ENCODE measurements around the gene RPL37A. TPM values are rescaled to one million over a fixed set of nuclear protein-coding genes. Genes with fewer than 3 reads are reported as not detected.
"Not testable (repeated sequence)": the region's sequence is repeated elsewhere in the genome, so short reads cannot be mapped to it uniquely, and the experiment has no call there.

RPL37A gene
- total RNA-seq, 1 experiment from 2014 or later = 2,080 TPM

DNA sequence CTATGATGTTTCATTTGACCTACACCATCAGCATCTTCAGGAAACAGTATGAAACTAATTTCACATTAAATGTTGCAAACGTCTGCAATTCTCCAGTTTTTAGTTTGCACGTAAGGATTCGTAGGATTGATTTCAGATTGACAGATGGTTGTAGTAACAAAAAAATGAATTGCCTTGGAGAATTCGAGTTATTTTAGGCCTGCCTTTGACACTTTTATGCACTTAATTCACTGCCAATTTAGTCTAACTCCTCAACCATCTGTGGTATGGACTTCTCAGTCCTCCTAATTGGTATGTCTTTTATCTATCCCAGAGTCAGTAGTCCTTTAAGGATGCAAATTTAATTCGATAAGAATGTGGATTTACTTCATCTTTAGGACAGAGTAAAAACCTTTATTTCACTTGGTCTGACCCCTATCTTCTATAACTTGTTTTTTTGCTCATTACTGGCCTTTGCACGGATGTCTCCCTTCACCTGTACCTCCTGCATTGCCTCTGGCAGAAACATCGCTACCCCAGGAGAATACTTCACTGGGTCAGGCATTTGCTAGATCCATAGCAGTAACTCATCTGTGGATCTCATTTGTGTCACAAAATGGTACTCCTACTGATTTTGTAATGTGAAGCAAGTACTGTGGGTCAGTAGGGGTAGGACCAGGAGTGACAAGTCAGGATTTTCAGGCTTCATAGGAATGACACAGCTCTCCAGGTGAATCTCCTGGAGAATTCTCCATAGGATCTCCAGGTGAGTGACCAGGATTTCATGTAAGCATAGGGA is 3.9 kb downstream of the RPL37A start:
- H3K27me3 ChIP-seq = no peaks in the 10 kb centered on the region; the same call in 1 of the 2 replicates
- H3K4me3 ChIP-seq = no peak overlapping the region
- no peaks in the 10 kb centered on the region; the same call in 1 of the 2 replicates for H3K9me3 ChIP-seq
- DNase-seq = no peak
- peaks cover 81% of the 10 kb centered on the region for H3K36me3 ChIP-seq

DNA sequence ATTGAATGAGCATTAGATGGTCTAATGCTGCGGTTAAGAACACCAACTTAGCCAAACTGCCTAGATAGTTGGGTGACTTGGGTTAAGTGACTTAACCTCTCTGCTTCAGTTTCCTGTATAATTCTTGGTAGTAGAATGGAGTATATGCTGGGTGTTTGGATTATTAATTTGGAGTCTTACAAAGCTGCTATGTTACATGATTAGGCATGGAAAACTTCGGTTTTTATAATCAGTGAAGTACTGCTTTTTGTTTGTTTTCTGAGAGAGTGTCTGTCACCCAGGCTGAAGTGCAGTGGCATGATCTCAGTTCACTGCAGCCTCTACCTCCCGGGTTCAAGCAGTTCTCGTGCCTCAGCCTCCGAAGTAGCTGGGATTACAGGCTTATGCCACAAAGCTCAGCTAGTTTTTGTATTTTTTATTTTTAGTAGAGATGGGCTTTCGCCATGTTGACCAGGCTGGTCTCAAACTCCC is 4.5 kb downstream of the RPL37A start:
- Histone ChIP-seq H3K4me3 (no peak overlapping the region), H3K27me3 (no peaks in the 10 kb centered on the region; the same call in 1 of the 2 replicates), H3K9me3 (no peaks in the 10 kb centered on the region; the same call in 1 of the 2 replicates), H3K36me3 (peaks cover 81% of the 10 kb centered on the region)
- no peak for DNase-seq

DNA sequence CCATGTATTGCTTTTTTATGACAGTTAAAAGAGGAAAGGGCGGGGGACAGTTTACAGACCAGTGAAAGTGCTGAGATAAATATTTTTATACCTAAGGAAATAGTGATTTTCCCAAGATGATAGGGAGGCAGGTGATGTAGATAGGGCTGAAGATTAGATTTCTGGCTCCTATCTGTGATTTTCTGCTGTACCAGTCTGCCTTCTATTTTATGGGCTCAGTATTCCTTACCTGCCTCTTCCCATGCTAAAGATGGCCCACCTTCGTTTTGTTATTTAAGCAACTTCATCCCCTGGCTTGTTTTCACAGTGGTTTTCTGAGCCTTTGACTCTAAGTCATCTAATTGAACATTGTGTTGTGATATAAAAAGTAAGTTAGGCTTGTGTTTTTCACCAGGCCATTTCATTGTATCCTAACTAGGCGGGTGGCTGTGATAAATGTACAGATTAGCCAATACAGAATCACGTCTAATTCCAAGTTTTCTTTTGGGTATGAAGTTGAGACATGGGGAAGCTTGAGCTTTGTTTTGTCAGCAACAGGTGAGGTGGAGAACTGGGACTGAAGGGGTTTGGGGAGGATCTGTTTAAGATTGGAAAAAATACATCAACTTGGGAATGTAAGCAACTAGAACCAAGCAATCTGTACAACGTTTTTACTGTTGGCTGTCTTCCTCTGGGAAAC is 5.2 kb downstream of the RPL37A start:
- DNase-seq = no peak
- Histone ChIP-seq H3K27me3 (no peaks in the 10 kb centered on the region; the same call in 1 of the 2 replicates), H3K4me3 (no peak overlapping the region), H3K36me3 (peaks cover 85% of the 10 kb centered on the region), H3K9me3 (no peaks in the 10 kb centered on the region; the same call in 1 of the 2 replicates)

DNA sequence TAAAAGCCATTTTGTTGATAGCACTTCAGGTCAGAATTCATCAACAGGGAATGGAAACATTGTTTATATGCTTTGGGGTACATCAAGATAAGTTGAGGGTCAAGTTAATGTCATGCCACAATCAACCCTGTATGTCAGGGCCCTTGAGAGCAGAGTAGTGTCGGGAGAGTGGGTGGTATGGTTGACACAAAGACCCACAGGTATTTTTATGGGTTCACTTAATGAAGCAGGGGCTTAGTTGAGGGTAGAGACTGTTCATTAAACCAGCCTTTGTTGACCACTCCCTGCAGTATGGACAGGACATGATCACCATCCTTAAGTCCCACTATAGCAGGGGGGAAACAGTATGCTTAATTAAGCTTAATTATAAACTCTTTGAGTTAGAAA is 5.7 kb downstream of the RPL37A start:
- no peaks in the 10 kb centered on the region; the same call in 1 of the 2 replicates for H3K27me3 ChIP-seq
- no peak for DNase-seq
- H3K9me3 ChIP-seq = no peaks in the 10 kb centered on the region; the same call in 1 of the 2 replicates
- H3K4me3 ChIP-seq = no peak overlapping the region
- H3K36me3 ChIP-seq = peaks cover 83% of the 10 kb centered on the region

DNA sequence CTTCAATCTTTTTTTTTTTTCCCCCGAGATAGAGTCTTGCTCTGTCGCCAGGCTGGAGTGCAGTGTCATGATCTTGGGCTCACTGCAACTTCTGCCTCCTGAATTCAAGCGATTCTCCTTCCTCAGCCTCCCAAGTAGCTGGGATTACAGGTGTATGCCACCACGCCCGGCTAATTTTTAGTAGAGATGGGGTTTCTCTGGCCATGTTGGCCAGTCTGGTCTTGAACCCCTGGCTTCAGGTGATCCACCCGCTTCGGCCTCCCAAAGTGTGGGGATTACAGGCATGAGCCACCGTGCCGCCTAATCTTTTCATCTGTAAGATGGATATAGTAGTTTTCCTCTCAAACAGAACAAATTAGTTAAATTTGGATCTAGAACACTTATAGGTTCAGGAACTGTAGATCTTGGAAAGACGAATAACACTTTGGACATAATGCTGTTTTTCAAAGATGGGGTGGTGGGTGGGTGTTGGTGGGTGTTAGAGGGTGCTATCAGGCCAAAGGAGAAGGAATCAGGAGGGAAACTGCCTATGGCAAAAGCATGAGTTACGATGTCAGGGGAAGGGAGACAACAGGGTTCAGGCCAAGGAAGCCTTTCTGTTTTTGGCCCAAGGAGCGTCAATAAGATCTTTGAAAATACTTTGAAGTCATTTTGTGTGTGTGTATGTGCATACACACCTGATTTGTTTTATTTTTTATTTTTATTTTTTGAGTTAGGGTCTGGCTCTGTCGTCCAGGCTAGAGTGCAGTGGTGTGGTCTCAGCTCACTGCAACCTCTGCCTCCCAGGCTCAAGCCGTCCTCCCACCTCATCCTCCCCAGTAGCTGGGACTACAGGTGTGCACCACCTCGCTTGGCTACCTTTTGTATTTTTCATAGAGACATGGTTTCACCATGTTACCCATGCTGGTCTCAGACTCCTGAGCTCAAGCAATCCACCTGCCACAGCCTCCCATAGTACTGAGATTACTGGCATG is 6.8 kb downstream of the RPL37A start:
- Histone ChIP-seq H3K4me3 (no peak overlapping the region), H3K27me3 (no peaks in the 10 kb centered on the region; the same call in 1 of the 2 replicates), H3K36me3 (peaks cover 76% of the 10 kb centered on the region), H3K9me3 (no peaks in the 10 kb centered on the region; the same call in 1 of the 2 replicates)
- DNase-seq = no peak

DNA sequence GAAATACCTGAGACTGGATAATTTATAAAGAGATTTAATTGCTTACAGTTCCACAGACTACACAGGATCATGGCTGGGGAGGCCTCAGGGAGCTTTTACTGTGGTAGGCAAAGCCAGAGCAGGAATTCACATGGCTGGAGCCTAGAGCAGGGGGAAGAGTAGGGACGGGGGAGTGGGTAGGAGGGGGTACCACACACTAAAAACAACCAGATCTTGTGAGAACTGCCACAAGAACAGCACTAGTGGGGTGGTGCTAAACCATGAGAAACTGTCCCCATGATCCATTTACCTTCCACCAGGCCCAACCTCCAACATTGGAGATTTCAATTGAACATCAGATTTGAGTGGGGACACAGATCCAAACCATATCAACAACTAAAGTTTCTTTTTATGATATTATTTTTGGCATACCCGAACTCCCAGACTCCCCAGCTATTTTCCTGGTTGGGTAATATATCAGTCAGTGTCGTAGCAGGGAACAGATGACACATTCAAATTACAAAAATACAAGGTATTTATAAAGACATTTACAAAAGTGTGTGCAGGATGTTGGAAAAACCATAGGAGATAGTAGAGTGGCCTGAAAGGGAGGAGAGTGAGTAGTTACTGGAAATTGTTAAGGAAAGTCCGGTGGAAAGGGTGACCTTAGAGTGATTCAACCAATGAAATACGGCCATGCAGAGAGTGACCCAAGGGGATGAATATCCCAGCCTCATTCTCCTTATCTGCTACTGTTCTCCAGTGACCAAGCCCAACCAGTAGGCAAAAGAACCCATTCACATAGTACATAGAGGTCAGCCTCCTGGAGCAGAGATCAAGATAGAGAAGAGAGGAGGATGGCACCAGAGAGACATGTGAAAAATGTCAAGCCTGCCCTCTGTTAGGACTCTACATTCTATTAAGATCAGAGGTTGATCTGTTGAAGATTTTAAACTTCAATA is 8.8 kb downstream of the RPL37A start:
- Histone ChIP-seq H3K27me3 (no peaks in the 10 kb centered on the region; the same call in 1 of the 2 replicates), H3K9me3 (no peaks in the 10 kb centered on the region; the same call in 1 of the 2 replicates), H3K36me3 (peaks cover 55% of the 10 kb centered on the region), H3K4me3 (no peak overlapping the region)
- DNase-seq = no peak

DNA sequence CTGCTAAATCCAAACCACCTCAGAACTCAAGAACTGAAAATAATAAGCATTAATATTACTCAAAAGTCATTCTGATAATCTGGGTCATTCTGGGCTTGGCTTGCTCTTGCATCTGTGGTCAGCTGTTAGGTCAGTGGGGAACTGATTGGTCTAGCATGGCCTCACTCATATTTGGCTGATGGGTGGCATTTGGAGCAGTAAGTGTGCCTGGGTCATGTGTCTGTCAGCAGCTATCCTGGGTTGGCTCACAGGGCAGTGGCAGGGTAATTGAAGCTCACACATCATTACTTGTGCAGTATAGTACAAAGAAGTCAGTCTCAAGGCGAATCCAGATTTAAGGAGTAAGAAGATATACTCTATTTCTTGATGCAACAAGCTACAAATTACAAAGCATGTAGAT is 9.6 kb downstream of the RPL37A start:
- Histone ChIP-seq H3K4me3 (no peak overlapping the region), H3K36me3 (peaks cover 48% of the 10 kb centered on the region), H3K27me3 (no peaks in the 10 kb centered on the region; the same call in 1 of the 2 replicates), H3K9me3 (no peaks in the 10 kb centered on the region; the same call in 1 of the 2 replicates)
- no peak for DNase-seq

DNA sequence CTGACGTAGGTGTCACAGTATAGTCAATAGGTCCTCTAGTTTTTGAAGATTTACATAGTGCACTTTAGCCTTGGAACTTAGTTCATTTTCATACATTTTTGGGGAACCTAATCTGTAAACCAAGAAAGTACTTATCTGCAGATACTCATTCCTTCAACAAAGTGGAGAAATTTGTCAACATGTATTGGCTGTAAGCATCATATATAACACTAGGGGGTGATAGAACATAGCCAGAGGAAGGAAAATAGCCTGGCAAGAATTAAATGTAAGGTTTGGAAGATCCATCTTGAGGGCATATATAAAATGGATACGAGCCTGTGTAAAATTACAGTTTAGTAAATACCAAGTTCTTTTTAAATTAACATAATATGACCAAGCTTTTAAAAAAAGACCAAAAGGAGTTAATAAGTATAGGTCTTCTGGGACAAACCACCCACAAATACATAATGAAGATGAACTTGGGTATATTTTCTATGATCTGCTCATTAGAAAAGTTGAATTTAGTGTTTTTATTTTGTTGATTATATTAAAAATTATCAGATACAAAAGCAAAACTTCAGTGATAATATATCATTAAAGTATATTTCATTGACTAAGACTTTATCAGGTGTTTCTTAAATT is 18.2 kb downstream of the RPL37A start:
- Histone ChIP-seq H3K27me3 (no peaks in the 10 kb centered on the region), H3K9me3 (no peaks in the 10 kb centered on the region), H3K4me3 (no peak overlapping the region), H3K36me3 (peaks cover 24% of the 10 kb centered on the region)
- DNase-seq = no peak

DNA sequence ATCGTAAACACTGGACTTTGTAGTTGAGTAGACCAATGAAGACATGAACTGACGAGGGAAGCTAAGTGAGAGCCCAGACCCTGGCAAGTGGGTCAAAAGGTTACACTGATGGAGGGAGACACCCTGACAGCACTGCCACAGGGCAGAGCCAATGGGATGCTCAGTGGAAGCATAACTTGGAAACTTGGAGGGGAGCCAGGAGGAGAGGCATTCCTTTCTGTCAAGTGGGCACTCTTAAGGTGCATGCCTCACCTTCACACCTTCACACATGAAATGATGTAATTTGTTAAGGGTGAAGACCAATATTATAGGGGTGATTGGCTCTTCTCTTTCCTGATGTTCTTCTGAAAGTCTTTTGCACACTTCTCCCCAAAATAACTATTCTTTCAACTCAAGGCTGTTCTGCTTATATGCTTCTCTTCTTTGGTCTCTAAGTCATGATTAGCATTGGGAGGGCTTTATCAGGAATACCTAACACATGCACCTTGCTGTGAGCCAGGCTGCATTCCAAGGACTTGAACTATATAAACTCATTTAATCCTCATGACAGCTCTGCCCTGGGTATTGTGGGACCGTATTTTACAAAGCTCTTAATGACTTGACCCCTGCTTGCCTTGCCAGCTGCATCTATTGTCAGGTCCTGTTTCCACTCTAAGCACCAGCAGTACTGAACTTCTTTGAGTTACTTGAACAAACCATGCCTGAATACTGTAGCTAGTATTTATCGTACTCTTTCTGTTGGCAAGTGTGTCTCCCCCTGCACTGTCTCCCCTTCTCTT is 19.0 kb downstream of the RPL37A start:
- no peaks in the 10 kb centered on the region for H3K9me3 ChIP-seq

DNA sequence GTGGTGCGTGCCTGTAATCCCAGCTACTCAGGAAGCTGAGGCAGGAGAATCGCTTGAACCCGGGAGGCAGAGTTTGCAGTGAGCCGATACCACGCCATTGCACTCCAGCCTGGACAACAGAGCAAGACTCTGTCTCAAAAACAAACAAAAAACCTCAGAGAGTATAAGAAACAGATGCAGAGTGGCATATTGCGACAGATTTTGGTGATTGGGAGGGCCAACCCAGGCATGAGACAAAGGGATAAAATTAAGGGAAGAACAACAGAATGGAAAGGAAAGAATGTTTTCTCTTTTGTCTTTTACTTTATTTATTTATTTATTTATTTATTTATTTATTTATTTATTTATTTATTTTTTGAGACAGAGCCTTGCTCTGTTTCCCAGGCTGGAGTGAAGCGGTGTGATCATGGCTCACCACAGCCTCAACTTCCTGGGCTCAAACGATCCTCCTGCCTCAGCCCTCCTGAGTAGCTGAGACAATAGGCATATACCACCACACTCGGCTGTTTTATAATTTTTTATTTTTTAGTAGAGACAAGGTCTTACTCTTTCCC is 20.0 kb downstream of the RPL37A start:
- H3K9me3 ChIP-seq, DNase-seq, H3K27me3 ChIP-seq, H3K4me3 ChIP-seq: not testable (repeated sequence)
- H3K36me3 ChIP-seq = peaks cover 28% of the 10 kb centered on the region

More for the DNA sequence above, 19.0 kb downstream of the RPL37A start:
- Histone ChIP-seq H3K36me3 (peaks cover 28% of the 10 kb centered on the region), H3K4me3 (no peak overlapping the region), H3K27me3 (no peaks in the 10 kb centered on the region)
- no peak for DNase-seq

DNA sequence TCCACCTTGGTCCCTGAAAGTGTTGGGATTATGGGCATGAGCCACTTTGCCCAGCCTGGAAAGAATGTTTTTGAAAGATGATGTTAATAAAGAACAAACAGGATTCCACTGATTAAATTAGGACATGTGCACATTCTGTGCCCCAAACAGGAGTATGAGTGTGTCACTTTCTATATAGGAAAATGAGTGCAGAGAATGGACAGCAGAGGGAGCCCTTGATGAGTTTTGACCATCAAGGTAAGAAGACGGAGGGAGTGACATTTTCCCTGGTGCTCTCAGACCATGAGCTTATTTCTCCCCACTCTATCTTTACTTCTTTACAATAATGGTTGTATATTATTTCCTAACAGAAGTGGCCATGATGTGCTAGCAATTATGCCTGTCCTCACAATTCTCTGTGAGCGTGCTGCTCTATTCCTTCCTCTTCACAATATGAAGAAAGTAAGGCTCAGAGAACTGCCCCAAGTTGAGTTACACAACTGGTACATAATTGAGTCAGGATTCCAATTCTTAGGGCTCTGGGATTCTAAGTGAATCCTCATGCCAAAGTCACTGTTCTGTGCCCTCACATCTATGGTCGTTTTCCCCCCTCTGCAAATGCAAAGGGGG is 20.6 kb downstream of the RPL37A start:
- Histone ChIP-seq H3K9me3 (no peaks in the 10 kb centered on the region), H3K36me3 (peaks cover 28% of the 10 kb centered on the region), H3K27me3 (no peaks in the 10 kb centered on the region), H3K4me3 (no peak overlapping the region)
- DNase-seq = no peak

DNA sequence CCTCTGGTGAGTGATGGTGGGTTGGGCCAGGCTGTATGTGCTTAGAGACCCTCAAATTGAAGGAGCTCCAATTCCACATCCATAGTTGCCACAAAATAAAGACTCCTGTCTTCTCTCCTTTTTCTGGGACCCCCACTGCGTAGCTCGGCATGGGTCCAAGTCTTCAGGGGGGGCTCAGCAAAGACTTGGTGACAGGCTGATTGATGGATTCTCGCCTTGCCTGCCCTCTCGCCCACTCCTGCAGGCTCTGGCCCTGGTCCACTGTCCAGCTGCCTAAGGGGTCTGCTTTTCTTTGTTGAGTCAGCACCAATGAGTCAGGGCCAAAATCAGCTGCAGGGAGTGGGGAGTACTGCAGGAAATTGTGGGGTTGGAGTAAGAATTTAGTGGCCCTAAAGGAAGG is 21.5 kb downstream of the RPL37A start:
- DNase-seq = no peak
- Histone ChIP-seq H3K4me3 (no peak overlapping the region), H3K27me3 (no peaks in the 10 kb centered on the region), H3K9me3 (no peaks in the 10 kb centered on the region), H3K36me3 (peaks cover 28% of the 10 kb centered on the region)

DNA sequence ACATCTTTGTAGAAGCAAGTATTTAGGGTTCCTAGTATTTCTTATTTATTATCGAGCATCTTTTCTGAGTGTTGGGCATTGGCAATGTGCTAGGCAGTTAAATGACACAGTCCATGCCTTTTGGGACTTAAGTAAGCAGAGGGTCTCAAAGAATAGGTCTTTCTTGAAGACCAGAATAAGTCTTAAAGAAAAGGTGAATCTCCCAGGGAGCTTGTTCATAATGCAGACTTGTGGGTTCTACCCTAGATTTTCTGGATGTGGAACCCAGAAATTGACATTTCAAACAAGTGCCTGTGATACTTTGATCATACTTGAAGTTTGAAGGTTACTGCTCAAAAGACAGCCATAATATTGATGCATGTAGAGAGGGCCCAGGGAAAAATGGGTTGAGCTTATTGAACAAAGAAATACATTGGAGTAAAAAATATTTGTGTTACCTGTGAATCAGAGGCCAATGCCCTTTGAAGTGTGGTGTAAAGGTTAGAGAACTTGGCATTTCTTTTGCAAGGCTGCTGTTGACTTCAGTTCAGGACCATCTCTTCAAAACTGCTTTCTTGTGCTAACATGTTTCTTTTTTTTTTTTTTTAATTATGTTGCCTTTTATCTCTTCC is 24.4 kb downstream of the RPL37A start:
- H3K4me3 ChIP-seq = no peak overlapping the region
- peaks cover 25% of the 10 kb centered on the region for H3K36me3 ChIP-seq
- no peak for DNase-seq
- no peaks in the 10 kb centered on the region for H3K27me3 ChIP-seq
- no peaks in the 10 kb centered on the region for H3K9me3 ChIP-seq

Data from MG63 (cell line).